HL-60 (cell line): ENCODE results near the gene NLRP4.

Experiments
- DNase-seq, 2 experiments: peaks; one replicate each; pipeline ENCODE4 v3.0.0-alpha.2; 2010 to 2020; ENCODE audit warnings: low read depth in 1 of 2, low spot score in 1 of 2
- H3K27ac ChIP-seq: fragments of 250-450 bp; sonication (Bioruptor Pico); replicated peaks from 2 replicates; pipeline ENCODE4 v1.5.1; 2020; ENCODE audit warnings: mild to moderate bottlenecking, moderate library complexity
- H3K27me3 ChIP-seq: fragments of 250-450 bp; sonication (Bioruptor Pico); 2 replicates; pipeline ENCODE4 v1.5.1; 2021; ENCODE audit warnings: mild to moderate bottlenecking, moderate library complexity; ENCODE audit not compliant: insufficient read depth, poor library complexity, severe bottlenecking
- H3K4me3 ChIP-seq: replicated peaks from 2 replicates; pipeline ENCODE4 v1.5.1; 2011; ENCODE audit warnings: mild to moderate bottlenecking, control low read depth, low read length; ENCODE audit not compliant: insufficient read depth
- CTCF ChIP-seq: IDR thresholded peaks from one replicate; pipeline ENCODE4 v1.5.1; 2011; ENCODE audit warnings: low read length, control low read depth, inconsistent platforms; ENCODE audit not compliant: insufficient read depth
- GABPA ChIP-seq: IDR thresholded peaks from 2 replicates; pipeline ENCODE4 v1.6.1; 2012; ENCODE audit warnings: low read depth
- POLR2AphosphoS5 ChIP-seq: IDR thresholded peaks from 2 replicates; pipeline ENCODE4 v1.6.1; 2012; ENCODE audit warnings: low read depth
- REST ChIP-seq: IDR thresholded peaks from 2 replicates; pipeline ENCODE4 v1.6.1; 2012; ENCODE audit warnings: low read depth; ENCODE audit not compliant: insufficient replicate concordance
- SPI1 ChIP-seq: IDR thresholded peaks from 2 replicates; pipeline ENCODE4 v1.6.1; 2012; ENCODE audit warnings: low read depth, mild to moderate bottlenecking, borderline replicate concordance

NLRP4 gene

GRCh38 chr19:55930996-55931515 is 94.7 kb downstream of the NLRP4 start:
- no peak overlapping the region for H3K4me3 ChIP-seq
- H3K27ac ChIP-seq = no peak overlapping the region
- H3K27me3 ChIP-seq = no peaks in the 10 kb centered on the region
- no peak for DNase-seq
- no peak for TF ChIP-seq CTCF
- no peak for TF ChIP-seq POLR2AphosphoS5
- no peak for TF ChIP-seq GABPA
- TF ChIP-seq SPI1 = no peak
- TF ChIP-seq REST = no peak
